WI38 (cell line): Measurements from ENCODE around the gene AGPS.
"Not testable (repeated sequence)": the region's sequence is repeated elsewhere in the genome, so short reads cannot be mapped to it uniquely, and the experiment has no call there.

ENCODE experiments used
- H3K4me3 ChIP-seq: 2 replicates; pipeline ENCODE4 v1.5.1; 2011; ENCODE audit warnings: low read depth, mild to moderate bottlenecking, control low read depth, low read length
- CTCF ChIP-seq: IDR thresholded peaks from 2 replicates; pipeline ENCODE4 v1.5.1; 2012; ENCODE audit warnings: low read depth, mild to moderate bottlenecking, control low read depth, low read length

The AGPS gene

GRCh38 chr2:177392373-177393202 lies at the start of gene AGPS:
Gene AGPS, plus strand, starts transcription at chr2:177392773. Its CDS starts 17 bp downstream, at chr2:177392790.
- TF ChIP-seq CTCF: no peak
- H3K4me3 ChIP-seq: peak within 1 kb of the TSS; percentile 82

GRCh38 chr2:177343773-177344172 lies 48.8 kb upstream of the AGPS start:
- no peak overlapping the region for H3K4me3 ChIP-seq
- no peak for TF ChIP-seq CTCF

- no peak overlapping the region for H3K4me3 ChIP-seq
- TF ChIP-seq CTCF: no peak
Measured at GRCh38 chr2:177344316-177344715, 48.3 kb upstream of the AGPS start.

GRCh38 chr2:177346192-177346591 lies 46.4 kb upstream of the AGPS start:
- TF ChIP-seq CTCF: no peak
- H3K4me3 ChIP-seq: no peak overlapping the region

- H3K4me3 ChIP-seq: no peak overlapping the region
- no peak for TF ChIP-seq CTCF
Measured at GRCh38 chr2:177347570-177347969, 45.0 kb upstream of the AGPS start.

GRCh38 chr2:177348118-177348654 lies 44.4 kb upstream of the AGPS start:
- TF ChIP-seq CTCF: no peak

GRCh38 chr2:177348733-177349693 lies 43.6 kb upstream of the AGPS start:
- no peak for TF ChIP-seq CTCF
- no peak overlapping the region for H3K4me3 ChIP-seq

More at GRCh38 chr2:177348118-177348654, 44.4 kb upstream of the AGPS start:
- H3K4me3 ChIP-seq: no peak overlapping the region

GRCh38 chr2:177350624-177351023 lies 41.9 kb upstream of the AGPS start:
- not testable (repeated sequence) for H3K4me3 ChIP-seq

GRCh38 chr2:177351121-177351520 lies 41.5 kb upstream of the AGPS start:
- H3K4me3 ChIP-seq: not testable (repeated sequence)
